OCI-LY1 (cell line): Measurements from ENCODE around the gene TMEM98.

Source experiments
- CTCF ChIP-seq: fragments of 200-600 bp; sonication (generic), shearing (Covaris generic); IDR thresholded peaks from 2 replicates; pipeline ENCODE4 v1.5.1; 2017; ENCODE audit warnings: mild to moderate bottlenecking, antibody characterized with exemption, low read length, moderate library complexity, mixed read lengths
- EZH2 ChIP-seq: fragments of 200-600 bp; sonication (generic), shearing (Covaris generic); IDR thresholded peaks from 2 replicates; pipeline ENCODE4 v1.8.0; 2017; ENCODE audit warnings: borderline replicate concordance, mixed run types, mild to moderate bottlenecking, antibody characterized with exemption, low read length, moderate library complexity, mixed read lengths

- TF ChIP-seq CTCF: no peak
- TF ChIP-seq EZH2: no peak
These were observed 52.3 kb downstream of the TMEM98 start for GRCh38 chr17:32980230-32980629.
